Activated CD4-positive, alpha-beta T cell treated with anti-CD3 and anti-CD28 coated beads for 48 hours (primary cell): ENCODE results near the gene THAP8.

ENCODE experiments used
- DNase-seq: peaks from one replicate; pipeline ENCODE4 v3.0.0-alpha.2; 2020

THAP8 gene

GRCh38 chr19:36028313-36029041 lies 25.6 kb downstream of the THAP8 start:
- DNase-seq = no peak

GRCh38 chr19:36027696-36028095 lies 26.4 kb downstream of the THAP8 start:
- no peak for DNase-seq

GRCh38 chr19:36026091-36026876 lies 27.8 kb downstream of the THAP8 start:
- no peak for DNase-seq

- DNase-seq = no peak
Measured at GRCh38 chr19:36025541-36025940, 28.5 kb downstream of the THAP8 start.

GRCh38 chr19:36023432-36023831 lies 30.7 kb downstream of the THAP8 start:
- no peak for DNase-seq

GRCh38 chr19:36019061-36019670 lies 34.9 kb downstream of the THAP8 start:
- DNase-seq = no peak

GRCh38 chr19:36014012-36014924 lies 39.8 kb downstream of the THAP8 start, which contains the start of gene ALKBH6:
Gene ALKBH6, minus strand, starts transcription at chr19:36014213. Its CDS starts 816 bp downstream, at chr19:36013397.
- DNase-seq = peak; percentile 100

- no peak for DNase-seq
Measured at GRCh38 chr19:36013280-36014011, 40.6 kb downstream of the THAP8 start.

GRCh38 chr19:36010402-36010801 lies 43.7 kb downstream of the THAP8 start:
- no peak for DNase-seq

- no peak for DNase-seq
Measured at GRCh38 chr19:36009633-36010379, 44.3 kb downstream of the THAP8 start.

GRCh38 chr19:36009220-36009619 lies 44.9 kb downstream of the THAP8 start:
- peak; percentile 66 for DNase-seq

GRCh38 chr19:36008336-36008978 lies 45.6 kb downstream of the THAP8 start, which contains the start of gene SYNE4:
Gene SYNE4, minus strand, starts transcription at chr19:36008813. Its CDS starts 132 bp downstream, at chr19:36008681.
- no peak for DNase-seq

GRCh38 chr19:36006955-36007354 lies 47.1 kb downstream of the THAP8 start:
- no peak for DNase-seq

- no peak for DNase-seq
Measured at GRCh38 chr19:36003284-36003683, 50.8 kb downstream of the THAP8 start.

GRCh38 chr19:36001605-36002004 lies 52.5 kb downstream of the THAP8 start:
- DNase-seq = no peak

- no peak for DNase-seq
Measured at GRCh38 chr19:35996777-35997176, 57.3 kb downstream of the THAP8 start.

GRCh38 chr19:35995048-35995993 lies 58.8 kb downstream of the THAP8 start, which contains the start of gene SDHAF1:
Gene SDHAF1, plus strand, starts transcription at chr19:35995188. Its CDS starts 87 bp downstream, at chr19:35995275.
- DNase-seq = peak; percentile 98

GRCh38 chr19:35993923-35994598 lies 60.0 kb downstream of the THAP8 start:
- DNase-seq = peak; percentile 34
